ENCODE data around the gene RHOD. TPM values are rescaled to one million over a fixed set of nuclear protein-coding genes. Genes with fewer than 3 reads are reported as not detected.

Gene RHOD
- total RNA-seq, 1 experiment from 2014 or later = 99.9 TPM

DNA sequence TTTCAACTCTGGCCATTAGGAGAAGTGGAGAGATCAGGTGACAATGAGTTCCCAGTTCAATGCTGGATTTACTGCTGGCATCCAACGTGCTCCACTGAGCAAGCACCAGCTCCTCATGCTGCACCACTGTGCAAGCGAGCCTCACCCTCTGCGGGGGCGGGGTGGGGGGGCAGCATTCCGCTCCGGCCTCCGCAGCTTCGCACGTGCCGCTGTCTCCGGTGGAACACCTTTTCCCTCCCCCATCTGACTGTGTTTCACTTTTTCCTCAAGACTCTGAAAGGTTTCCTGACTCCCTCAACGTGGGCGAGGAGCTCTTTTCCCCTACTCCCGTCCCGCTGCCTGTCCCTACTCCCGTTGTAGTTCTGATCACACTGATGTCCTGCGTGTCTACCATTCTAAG, 835 bp upstream of the RHOD start:
- Histone ChIP-seq H3K27me3 (ENCODE audit: low read length) (no peaks in the 10 kb centered on the region), H3K79me2 (ENCODE audit: low read length) (peaks cover 40% of the 10 kb centered on the region), H3K9me3 (ENCODE audit: low read length) (no peaks in the 10 kb centered on the region), H3K9ac (ENCODE audit: low read length) (peak overlapping the region; percentile 87), H4K20me1 (ENCODE audit: low read length) (no peaks in the 10 kb centered on the region), H3K4me2 (ENCODE audit: low read length) (peak overlapping the region; percentile 95), H3K4me1 (ENCODE audit: insufficient read depth, low read length) (peaks cover 48% of the 10 kb centered on the region), H3K36me3 (ENCODE audit: low read depth, low read length) (no peaks in the 10 kb centered on the region), H3K4me3 (ENCODE audit: low read length) (peak overlapping the region; percentile 77), H3F3A (ENCODE audit: low read length, unreplicated experiment) (peaks cover 3% of the 10 kb centered on the region), H3K27ac (ENCODE audit: low read length) (peak overlapping the region; percentile 98), H2AFZ (ENCODE audit: low read length) (peak overlapping the region; percentile 79), H3K9me2 (replicated peaks; ENCODE audit: low read length) (no peaks in the 10 kb centered on the region)
- intact Hi-C loops (cut with micrococcal nuclease) = loop anchor here (10.0 kb wide), 2 partner anchors 171 to 189 kb away; no protein-coding TSS in a partner anchor
- CTCF ChIA-PET = interaction anchor here (0.6 kb wide), 2 partner anchors 112 to 295 kb away, joined by 3 read pairs; no protein-coding TSS in a partner anchor
- no peak for TF ChIP-seq EZH2 (IDR thresholded peaks at IDR 0.05; ENCODE audit: low read length, unreplicated experiment)
- TSS peak; percentile 36 for BruUV-seq (replicated peaks)
- DNase-seq (peak; percentile 70), ATAC-seq (peak; percentile 19)
- POLR2A ChIA-PET (ENCODE audit: unreplicated experiment) = interaction anchor here (0.5 to 1.1 kb wide), 4 partner anchors 24 to 63 kb away, joined by 3 to 9 read pairs (median 8); no protein-coding TSS in a partner anchor

DNA sequence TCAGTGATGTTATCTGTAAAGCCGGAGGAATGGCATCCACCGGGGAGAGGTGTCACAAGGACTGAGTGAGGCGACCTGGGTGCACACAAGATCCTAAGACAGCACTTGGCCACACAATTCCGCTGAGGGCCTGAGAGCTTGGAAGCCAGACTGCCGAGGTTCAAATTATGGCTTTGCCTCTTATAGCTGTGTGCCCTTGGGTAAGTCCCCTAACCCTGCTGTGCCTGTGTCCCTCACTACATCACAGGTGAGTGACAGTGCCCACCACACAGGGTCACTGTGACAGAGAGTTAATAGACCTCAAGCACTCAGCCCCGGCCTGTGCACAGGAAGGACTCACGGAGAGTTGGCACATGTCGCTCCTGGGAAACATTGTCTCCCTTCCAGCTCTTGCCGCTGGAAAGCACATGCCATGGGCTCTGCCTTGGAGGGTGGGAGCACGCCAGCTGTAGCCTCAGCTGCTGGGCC, 592 bp downstream of the RHOD start:
- Histone ChIP-seq H3K4me1 (ENCODE audit: insufficient read depth, low read length) (peaks cover 53% of the 10 kb centered on the region), H3K36me3 (ENCODE audit: low read depth, low read length) (no peaks in the 10 kb centered on the region), H3K27ac (ENCODE audit: low read length) (peak overlapping the region; percentile 98), H3K9me3 (ENCODE audit: low read length) (no peaks in the 10 kb centered on the region), H3K9ac (ENCODE audit: low read length) (peak overlapping the region; percentile 87), H3F3A (ENCODE audit: low read length, unreplicated experiment) (peaks cover 3% of the 10 kb centered on the region), H3K79me2 (ENCODE audit: low read length) (peaks cover 43% of the 10 kb centered on the region), H3K27me3 (ENCODE audit: low read length) (no peaks in the 10 kb centered on the region), H2AFZ (ENCODE audit: low read length) (peak overlapping the region; percentile 79), H3K9me2 (replicated peaks; ENCODE audit: low read length) (no peaks in the 10 kb centered on the region), H3K4me2 (ENCODE audit: low read length) (peak overlapping the region; percentile 95), H3K4me3 (ENCODE audit: low read length) (peak overlapping the region; percentile 77), H4K20me1 (ENCODE audit: low read length) (no peaks in the 10 kb centered on the region)
- DNase-seq (peak; percentile 37), ATAC-seq (peak; percentile 0)
- TF ChIP-seq EZH2 (IDR thresholded peaks at IDR 0.05; ENCODE audit: low read length, unreplicated experiment) = no peak
- TF ChIP-seq, protein P1, sequence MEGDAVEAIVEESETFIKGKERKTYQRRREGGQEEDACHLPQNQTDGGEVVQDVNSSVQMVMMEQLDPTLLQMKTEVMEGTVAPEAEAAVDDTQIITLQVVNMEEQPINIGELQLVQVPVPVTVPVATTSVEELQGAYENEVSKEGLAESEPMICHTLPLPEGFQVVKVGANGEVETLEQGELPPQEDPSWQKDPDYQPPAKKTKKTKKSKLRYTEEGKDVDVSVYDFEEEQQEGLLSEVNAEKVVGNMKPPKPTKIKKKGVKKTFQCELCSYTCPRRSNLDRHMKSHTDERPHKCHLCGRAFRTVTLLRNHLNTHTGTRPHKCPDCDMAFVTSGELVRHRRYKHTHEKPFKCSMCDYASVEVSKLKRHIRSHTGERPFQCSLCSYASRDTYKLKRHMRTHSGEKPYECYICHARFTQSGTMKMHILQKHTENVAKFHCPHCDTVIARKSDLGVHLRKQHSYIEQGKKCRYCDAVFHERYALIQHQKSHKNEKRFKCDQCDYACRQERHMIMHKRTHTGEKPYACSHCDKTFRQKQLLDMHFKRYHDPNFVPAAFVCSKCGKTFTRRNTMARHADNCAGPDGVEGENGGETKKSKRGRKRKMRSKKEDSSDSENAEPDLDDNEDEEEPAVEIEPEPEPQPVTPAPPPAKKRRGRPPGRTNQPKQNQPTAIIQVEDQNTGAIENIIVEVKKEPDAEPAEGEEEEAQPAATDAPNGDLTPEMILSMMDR (conservative IDR thresholded peaks at IDR 0.05; ENCODE audit: low read depth, low read length) = no peak
- TF ChIP-seq EZH2phosphoT487 (IDR thresholded peaks at IDR 0.05; ENCODE audit: borderline replicate concordance, low read length) = no peak
- intact Hi-C loops (cut with micrococcal nuclease) = loop anchor here (10.0 kb wide), 2 partner anchors 172 to 188 kb away; no protein-coding TSS in a partner anchor
- CTCF ChIA-PET = no interaction called here
- POLR2A ChIA-PET (ENCODE audit: unreplicated experiment) = no interaction called here
- TSS peak; percentile 33 for BruUV-seq (replicated peaks)

DNA sequence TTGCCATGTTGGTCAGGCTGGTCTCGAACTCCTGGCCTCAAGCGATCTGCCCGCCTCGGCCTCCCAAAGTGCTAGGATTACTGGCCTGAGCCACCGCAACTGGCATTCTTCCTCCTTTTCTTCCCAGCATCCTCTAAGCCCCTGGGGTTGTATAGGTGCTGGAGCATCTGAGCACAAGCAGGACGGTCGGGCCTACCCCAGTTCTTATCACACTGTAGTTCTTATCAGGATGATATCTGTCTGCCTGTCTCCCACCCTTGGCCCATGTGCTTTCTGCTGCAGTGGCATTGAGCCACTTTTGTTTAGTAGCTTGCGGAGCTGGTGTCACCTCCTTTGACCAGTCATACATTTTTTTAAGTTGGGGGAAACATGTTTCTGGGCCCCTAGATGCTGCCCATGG, 1.9 kb downstream of the RHOD start:
- H2AFZ ChIP-seq (ENCODE audit: low read length) = no peak overlapping the region
- CTCF ChIA-PET = no interaction called here
- TF ChIP-seq EZH2phosphoT487 (IDR thresholded peaks at IDR 0.05; ENCODE audit: borderline replicate concordance, low read length) (no peak), EZH2 (IDR thresholded peaks at IDR 0.05; ENCODE audit: low read length, unreplicated experiment) (no peak)
- TF ChIP-seq, protein P1 (conservative IDR thresholded peaks at IDR 0.05; ENCODE audit: low read depth, low read length) = no peak
- no peaks in the 10 kb centered on the region for H3K36me3 ChIP-seq (ENCODE audit: low read depth, low read length)
- intact Hi-C loops (cut with micrococcal nuclease) = loop anchor here (10.0 kb wide), 2 partner anchors 174 to 186 kb away; no protein-coding TSS in a partner anchor
- peaks cover 64% of the 10 kb centered on the region for H3K4me1 ChIP-seq (ENCODE audit: insufficient read depth, low read length)
- H3K9me3 ChIP-seq (ENCODE audit: low read length) = no peaks in the 10 kb centered on the region
- POLR2A ChIA-PET (ENCODE audit: unreplicated experiment) = no interaction called here
- no peaks in the 10 kb centered on the region for H4K20me1 ChIP-seq (ENCODE audit: low read length)
- no peak overlapping the region for H3K4me2 ChIP-seq (ENCODE audit: low read length)
- H3F3A ChIP-seq (ENCODE audit: low read length, unreplicated experiment) = peaks cover 3% of the 10 kb centered on the region
- peaks cover 43% of the 10 kb centered on the region for H3K79me2 ChIP-seq (ENCODE audit: low read length)
- no peak for DNase-seq
- H3K4me3 ChIP-seq (ENCODE audit: low read length) = no peak overlapping the region
- no peak overlapping the region for H3K27ac ChIP-seq (ENCODE audit: low read length)
- BruUV-seq (replicated peaks) = TSS peak; percentile 15
- no peak for ATAC-seq
- H3K9ac ChIP-seq (ENCODE audit: low read length) = no peak overlapping the region
- H3K27me3 ChIP-seq (ENCODE audit: low read length) = no peaks in the 10 kb centered on the region
- no peaks in the 10 kb centered on the region for H3K9me2 ChIP-seq (replicated peaks; ENCODE audit: low read length)
